ENCODE measurements around the gene STEAP1B.

The STEAP1B gene

GRCh38 chr7:22404421-22405023, 95.5 kb downstream of the STEAP1B start:
- in situ Hi-C loops (cut with HindIII; ENCODE audit: low sequenced_read_pairs) = no loop called here

DNA sequence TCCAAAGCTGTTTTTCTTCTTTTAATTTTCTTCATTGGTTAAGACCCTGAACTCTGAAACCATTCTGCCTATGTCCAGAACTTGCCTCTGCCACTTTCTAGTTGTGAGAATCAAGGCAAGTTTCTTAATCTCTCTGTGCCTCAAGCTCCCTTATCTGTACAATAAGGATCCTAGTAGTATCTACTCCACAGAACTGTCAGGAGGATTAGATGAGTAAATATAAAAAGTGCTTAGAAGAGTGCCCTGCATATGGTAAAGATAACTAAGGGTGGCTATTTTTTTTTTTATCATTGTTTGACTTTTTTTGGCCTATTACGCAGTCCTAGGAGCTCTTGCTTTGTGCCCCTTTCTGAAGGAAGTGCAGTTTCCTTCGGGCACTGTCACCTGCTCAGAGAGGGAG, 96.6 kb downstream of the STEAP1B start:
- in situ Hi-C loops (cut with HindIII; ENCODE audit: low sequenced_read_pairs) = no loop called here

- in situ Hi-C loops (cut with HindIII; ENCODE audit: low sequenced_read_pairs) = no loop called here
These were observed 97.7 kb downstream of the STEAP1B start for GRCh38 chr7:22402250-22402649.

DNA sequence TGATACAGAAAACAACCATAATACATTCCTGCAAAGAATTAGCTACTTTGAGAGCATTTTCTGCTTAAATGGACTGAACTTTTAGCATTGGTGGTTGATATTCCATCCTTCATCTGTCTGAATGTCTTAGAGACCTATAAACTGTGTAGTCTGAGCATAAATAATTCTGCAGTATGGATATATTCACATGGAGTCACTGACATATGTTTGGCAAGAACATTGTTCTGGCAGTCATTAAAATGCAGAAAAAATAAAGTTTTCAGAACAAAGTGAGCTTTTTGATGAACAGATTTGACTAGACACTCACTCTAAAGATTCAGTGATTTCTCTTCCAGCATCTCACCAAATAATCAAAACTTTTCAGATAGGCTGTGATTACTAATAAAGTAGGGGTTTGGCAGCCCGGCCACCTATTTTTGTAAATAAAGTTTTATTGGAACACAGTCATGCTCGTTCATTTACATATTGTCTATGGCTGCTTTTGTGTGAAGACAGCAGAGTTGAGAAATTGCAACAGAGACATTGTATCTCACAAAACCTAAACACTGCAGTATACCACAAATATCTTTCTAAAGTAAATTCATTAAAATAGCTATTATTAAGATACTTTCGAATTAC, 98.9 kb downstream of the STEAP1B start:
- in situ Hi-C loops (cut with HindIII; ENCODE audit: low sequenced_read_pairs) = no loop called here

GRCh38 chr7:22400150-22400814, 99.7 kb downstream of the STEAP1B start:
- in situ Hi-C loops (cut with HindIII; ENCODE audit: low sequenced_read_pairs) = no loop called here

DNA sequence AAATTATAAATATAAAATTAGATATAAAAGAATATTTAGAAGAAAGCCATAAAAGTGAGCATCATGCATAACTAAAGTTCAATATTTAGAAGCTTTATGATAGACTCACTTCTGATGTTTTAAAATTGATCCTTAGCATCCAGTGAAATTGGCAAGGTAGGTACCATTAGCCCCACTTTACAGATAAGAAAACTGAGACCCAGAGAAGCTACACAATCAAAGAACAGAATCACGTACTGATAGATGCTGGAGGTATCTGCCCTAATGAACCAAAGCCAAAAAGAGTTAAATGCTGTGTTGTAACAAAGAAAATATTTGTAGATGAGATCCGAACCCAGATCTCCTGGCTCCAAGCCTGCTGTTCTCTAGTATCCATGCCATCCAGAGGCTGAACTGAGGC, 100.4 kb downstream of the STEAP1B start:
- in situ Hi-C loops (cut with HindIII; ENCODE audit: low sequenced_read_pairs) = no loop called here

- in situ Hi-C loops (cut with HindIII; ENCODE audit: low sequenced_read_pairs) = no loop called here
These were observed 100.9 kb downstream of the STEAP1B start for GRCh38 chr7:22399091-22399490.

- in situ Hi-C loops (cut with HindIII; ENCODE audit: low sequenced_read_pairs) = no loop called here
These were observed 102.0 kb downstream of the STEAP1B start for GRCh38 chr7:22397981-22398380.

DNA sequence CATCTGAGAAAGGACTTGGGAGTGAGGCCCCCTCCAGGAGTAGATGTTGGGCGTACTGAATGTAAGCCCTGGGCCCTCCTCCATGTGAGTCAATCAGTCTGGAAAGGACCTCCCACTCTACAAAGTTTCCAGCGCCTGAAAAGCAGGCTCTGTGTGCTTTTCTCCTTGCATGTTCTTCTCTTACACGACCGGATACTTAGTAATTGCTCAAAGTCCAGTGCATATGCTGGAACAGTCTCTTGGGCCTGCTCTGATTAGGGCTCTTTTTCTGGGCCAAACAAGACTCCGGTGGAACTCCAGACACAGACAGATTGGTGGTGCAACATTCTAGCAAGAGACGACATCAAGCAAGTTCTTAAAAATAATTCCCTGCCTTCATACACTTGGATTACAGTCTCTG, 104.8 kb downstream of the STEAP1B start:
- in situ Hi-C loops (cut with HindIII; ENCODE audit: low sequenced_read_pairs) = no loop called here

DNA sequence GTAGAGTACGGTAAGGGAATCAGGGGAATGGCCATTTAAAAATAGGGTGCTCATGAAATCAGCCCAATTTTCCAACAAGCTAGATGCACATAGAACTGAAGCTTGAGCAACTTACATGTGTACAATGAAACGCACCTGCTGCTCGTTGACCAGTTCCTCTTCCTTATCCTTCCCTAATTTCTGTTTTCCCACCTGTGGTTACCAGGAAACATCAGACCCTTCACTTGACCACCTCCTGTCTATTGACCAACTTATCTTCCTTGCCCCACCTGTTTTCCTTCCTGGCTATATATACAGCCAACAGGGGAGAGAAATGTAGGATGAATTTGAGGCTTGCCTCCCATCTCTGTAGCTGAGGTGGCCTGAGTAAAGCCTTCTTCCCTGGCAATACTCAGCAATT, 105.2 kb downstream of the STEAP1B start:
- in situ Hi-C loops (cut with HindIII; ENCODE audit: low sequenced_read_pairs) = no loop called here

GRCh38 chr7:22393913-22394729, 105.9 kb downstream of the STEAP1B start:
- in situ Hi-C loops (cut with HindIII; ENCODE audit: low sequenced_read_pairs) = no loop called here

DNA sequence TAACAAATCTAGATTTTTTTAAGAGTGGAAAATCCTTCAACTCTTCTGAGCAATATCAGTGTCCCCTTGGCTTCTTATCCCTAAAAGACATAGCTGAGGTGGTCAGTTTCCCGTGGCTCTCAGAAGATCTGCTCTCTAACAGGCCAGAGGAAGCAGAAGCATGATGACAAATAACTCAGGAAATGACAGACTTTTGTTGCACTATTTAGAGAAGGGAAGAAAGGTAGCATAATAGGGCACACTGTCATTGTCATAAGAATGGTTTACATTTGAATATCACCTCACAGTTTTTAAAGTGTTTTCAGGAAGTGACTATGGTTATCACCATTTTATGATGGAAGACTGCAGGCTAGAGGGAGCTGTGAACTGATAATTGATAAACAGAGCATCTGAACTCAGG, 109.5 kb downstream of the STEAP1B start:
- in situ Hi-C loops (cut with HindIII; ENCODE audit: low sequenced_read_pairs) = no loop called here

DNA sequence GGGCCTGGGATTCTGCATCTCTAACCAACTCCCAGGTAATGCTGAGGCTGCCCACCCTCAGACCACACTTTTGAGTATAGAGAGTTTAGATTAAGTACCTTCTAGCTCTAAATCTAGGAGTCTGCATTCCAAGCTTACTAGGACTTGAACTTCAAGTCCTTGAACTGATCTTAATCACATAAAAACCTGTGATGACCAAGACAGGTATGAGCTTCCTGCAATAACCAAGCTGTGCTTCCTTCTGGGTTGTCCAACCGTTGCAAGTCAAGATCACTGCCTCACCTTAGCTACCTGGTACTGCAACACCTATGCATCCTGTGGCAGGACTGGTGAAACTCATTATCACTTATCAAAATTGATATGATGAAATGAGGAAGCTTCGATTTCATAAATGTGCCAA, 110.1 kb downstream of the STEAP1B start:
- in situ Hi-C loops (cut with HindIII; ENCODE audit: low sequenced_read_pairs) = no loop called here

GRCh38 chr7:22387583-22387982, 112.4 kb downstream of the STEAP1B start:
- in situ Hi-C loops (cut with HindIII; ENCODE audit: low sequenced_read_pairs) = no loop called here

DNA sequence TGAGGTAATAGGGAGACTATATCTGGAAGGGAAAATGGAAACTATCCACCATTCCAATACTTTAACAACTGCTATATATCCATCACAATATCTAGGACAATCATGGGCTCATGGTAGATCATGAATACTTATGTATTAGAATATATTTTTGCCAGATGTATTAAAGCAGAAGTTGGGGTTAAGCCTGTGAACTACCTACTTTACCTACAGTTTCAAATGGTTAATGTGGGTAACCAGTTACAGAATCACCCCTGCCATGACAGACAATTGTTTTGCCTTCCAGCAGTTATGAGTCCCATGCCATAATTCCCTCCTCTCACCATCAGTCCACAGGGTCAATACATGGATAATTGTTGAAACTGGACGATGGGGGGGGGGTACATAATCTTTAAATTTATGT, 113.1 kb downstream of the STEAP1B start:
- in situ Hi-C loops (cut with HindIII; ENCODE audit: low sequenced_read_pairs) = no loop called here

- in situ Hi-C loops (cut with HindIII; ENCODE audit: low sequenced_read_pairs) = no loop called here
These were observed 113.7 kb downstream of the STEAP1B start for GRCh38 chr7:22386206-22386858.

DNA sequence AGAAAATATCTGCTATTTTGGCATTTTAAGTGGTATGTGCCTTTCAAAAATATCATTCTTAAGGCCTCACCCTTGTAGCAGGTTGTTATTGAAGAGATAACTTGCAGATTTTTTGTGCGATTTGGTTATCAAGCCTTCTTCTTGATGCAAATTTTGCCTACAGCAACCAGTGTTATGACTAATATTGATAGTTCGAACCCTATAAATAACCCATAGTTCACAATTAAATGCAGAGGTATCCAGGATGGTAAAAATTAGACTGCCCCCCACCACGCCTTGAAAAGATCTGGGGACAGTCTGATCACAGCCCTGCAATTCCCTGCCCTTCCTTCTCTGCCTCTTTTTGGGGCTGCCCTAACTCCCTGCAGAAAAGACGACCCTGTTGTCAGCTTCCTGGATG, 114.7 kb downstream of the STEAP1B start:
- in situ Hi-C loops (cut with HindIII; ENCODE audit: low sequenced_read_pairs) = no loop called here

GRCh38 chr7:22380333-22380732, 119.7 kb downstream of the STEAP1B start:
- in situ Hi-C loops (cut with HindIII; ENCODE audit: low sequenced_read_pairs) = no loop called here

DNA sequence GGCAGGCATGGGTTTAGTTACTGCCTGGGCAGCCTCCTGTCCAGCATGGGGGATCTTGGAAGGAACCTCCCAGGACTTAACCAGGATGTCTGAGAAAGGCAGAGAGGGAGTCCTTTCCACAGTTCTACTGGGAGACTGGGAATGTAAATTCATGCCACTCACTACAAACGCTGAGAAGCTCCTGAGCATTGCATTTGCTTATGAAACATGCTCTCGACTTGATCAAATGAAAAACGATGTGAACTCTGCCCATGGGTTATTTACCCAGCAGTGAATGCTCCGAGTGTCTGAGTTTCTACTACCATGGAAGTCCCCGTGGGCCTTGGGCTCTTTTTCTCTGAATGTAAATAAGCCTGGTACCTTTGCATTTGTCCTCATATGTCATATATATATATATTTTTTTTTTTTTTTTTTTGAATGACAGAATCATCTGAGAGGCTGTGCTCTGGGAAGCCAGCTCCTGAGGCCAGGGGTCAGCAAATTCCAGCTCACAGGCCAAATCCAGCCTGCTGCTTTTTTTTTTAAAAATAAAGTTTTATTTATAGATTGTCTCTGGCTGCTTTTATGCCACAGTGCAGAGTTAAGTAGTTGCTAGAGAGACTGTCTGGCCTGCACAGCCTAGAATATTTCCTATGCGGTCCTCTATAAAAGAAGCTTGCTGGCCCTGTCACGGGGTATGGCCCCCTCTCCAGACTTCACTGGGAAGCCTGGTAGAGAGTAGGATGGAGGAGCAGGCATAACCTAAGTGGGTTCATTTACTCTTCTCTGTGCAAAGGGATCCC, 121.6 kb downstream of the STEAP1B start:
- in situ Hi-C loops (cut with HindIII; ENCODE audit: low sequenced_read_pairs) = no loop called here

DNA sequence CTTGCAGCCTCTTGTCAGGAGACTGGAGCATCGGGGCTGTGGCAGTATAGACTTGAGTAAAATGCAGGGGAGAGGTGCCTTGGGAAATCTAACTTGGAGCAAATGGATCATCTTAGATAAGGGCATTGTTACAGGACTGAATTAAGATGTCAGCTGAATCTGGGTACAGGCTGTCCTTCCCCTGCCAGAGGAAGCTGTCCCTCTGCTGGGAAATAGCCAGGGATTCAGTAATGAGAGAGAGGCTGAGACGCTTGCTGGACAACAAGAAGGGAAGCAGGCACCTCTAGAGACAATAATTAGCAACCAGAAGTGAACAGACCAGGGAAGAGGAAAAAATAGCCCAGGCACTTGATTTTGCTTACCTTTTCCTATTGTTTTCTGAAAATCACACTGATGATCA, 122.3 kb downstream of the STEAP1B start:
- in situ Hi-C loops (cut with HindIII; ENCODE audit: low sequenced_read_pairs) = no loop called here

All from endothelial cell of hepatic sinusoid (primary cell).